8988T (cell line): ENCODE data around the gene HPD.
"Not testable (repeated sequence)": the region's sequence is repeated elsewhere in the genome, so short reads cannot be mapped to it uniquely, and the experiment has no call there.

Experiments
- DNase-seq: peaks from one replicate; pipeline ENCODE4 v3.0.0; 2011

HPD gene

DNA sequence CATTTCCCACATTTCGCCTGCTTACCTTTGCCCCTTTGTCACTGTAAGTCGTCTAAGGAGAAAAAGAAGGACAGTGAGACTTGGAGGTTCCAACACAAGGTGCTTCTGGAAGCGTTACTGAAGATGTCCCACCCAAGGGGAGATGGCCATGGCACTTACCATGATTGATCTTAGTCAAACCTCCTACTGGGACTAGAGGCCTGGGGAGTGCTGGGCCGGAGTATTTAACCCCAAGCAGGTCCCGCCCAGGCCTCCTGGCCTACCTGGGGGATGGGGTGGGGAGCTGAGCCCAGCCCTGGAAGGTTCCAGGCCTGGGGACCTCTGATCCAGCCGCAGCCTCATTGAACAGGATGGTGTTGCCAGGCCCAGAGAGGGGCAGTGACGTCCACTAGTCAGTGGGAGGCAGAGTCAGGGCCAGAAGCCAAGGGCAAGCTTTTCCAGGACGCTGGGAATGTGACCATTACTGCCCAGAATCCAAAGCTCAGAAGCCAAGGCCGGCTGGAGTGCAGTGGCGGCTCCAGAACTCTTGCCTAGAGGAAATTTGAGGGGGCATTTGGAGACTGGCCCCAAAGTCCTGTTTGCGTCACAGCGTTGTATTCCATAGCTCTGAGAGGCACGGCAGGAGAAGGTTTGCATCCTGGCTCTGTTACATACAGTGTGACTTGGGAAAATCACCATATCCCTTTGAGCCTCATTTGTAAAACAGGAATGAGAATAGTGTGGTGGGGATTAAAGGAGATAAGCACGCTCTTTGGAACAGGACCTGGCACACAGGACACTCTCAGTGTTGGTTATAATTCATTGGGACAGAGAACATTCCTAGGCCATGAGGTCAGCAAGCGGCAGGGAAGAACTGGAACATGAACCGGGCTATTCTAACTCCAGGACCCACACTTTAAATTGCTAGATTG lies at the start of gene HPD:
TSS of gene HPD (minus strand) at position 198 of the 911 bp plus-strand sequence. CDS start at position 162, 36 bp downstream.
- no peak for DNase-seq

DNA sequence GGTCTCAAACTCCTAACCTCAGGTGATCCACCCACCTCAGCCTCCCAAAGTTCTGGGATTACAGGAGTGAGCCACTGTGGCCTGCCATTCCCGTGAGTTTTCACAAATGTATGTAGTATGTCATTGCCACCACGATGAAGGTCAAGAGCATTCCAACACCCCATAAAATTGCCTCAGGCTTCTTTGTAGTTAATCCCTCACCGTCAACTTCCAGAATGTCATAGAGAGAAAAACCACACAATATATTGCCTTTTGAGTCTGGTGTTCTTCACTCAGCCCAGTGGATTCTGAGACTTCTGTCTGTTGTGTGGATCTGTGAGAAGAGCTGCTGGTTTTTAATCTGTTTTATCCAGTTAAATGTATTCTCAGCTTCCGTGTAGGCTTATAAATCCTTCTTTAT lies 47.1 kb upstream of the HPD start:
- DNase-seq: no peak

DNA sequence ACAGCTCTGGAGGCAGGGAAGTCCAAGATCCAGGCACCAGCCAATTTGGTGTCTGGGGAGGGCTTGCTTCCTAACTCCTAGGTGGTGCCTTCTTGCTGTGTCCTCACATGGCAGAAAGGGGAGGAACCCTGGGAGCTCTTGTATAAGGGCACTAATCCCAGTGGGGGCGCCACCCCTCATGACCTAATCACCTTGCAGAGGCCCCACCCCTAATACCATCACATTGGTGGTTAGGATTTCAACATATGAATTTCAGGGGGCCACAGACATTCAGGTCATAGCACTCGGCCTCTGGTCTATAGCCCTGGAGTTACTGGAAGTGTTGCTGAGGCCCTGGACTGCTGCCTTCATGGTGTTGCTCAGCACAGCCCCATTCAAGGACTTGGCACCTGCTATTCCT lies 44.5 kb upstream of the HPD start:
- no peak for DNase-seq

DNA sequence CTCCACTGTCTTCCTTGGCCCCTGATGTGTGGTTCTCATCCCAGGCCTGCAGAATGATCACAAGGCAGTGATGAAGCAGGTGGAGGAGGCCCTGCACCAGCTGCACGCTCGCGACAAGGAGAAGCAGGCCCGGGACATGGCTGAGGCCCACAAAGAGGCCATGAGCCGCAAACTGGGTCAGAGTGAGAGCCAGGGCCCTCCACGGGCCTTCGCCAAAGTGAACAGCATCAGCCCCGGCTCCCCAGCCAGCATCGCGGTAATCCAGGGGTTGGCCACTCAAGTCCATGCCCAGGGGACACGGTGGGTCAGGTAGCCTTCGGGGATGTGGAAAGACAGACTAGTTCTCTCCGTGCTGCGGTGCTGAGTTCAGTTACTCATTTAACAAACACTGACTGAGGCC lies 40.9 kb upstream of the HPD start:
- no peak for DNase-seq

DNA sequence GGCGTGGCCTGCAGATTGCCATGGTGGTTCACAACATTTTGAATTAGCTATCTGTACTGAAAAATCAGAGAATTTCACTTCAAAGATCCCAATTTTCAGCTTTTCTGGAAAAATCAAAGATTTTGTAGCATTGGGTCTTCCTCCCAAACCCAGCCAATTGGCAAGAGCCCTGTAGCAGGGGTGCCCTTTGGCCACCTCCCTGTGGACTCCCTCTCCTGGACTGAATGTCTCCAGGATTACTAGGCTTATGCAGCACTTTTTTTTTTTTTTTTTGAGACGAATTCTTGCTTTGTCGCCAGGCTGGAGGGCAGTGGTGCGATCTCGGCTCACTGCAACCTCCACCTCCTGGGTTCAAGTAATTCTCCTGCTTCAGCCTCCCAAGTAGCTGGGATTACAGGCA lies 39.6 kb upstream of the HPD start:
- no peak for DNase-seq

DNA sequence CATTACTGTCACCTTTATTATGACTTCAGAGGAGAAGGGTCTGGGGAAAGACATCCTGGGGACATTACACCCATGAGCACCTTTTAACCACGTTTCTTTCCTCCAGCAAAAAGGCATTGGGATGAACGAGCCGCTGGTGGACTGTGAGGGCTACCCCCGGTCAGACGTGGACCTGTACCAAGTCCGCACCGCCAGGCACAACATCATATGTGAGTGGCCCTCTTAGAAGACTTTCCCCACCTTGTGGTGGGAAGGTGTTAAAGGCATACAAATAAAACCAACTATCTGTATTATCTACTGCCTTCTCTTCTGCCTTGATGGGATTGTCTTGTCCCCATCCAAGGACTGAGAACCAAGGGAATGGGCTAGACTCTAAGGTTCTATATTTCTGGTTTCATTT lies 36.0 kb upstream of the HPD start:
- DNase-seq: peak; percentile 46

DNA sequence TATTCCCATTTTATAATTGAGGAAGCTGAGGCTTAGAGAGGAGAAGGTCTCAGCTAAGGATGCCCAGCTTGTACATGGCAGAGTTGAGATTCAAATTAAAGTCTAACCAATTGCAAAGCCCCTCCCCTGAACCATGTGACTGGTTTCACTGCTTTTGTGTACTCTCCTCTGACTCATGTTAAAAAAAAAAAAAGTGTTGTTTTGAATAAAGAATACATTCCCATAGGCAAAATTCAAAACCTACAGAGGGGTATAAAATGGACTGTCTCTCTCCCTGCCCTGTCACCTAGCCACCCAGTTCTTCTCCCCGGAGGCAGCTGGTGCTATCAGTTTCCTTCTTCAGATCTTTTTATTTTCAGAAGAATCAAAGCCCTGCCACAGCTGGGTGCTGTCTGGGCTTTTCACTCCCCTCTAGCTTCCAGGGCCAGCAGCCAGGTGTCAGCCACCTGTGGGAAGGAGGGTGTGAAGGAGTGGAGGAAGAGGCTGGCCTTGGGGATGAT lies 35.4 kb upstream of the HPD start:
- DNase-seq: no peak

DNA sequence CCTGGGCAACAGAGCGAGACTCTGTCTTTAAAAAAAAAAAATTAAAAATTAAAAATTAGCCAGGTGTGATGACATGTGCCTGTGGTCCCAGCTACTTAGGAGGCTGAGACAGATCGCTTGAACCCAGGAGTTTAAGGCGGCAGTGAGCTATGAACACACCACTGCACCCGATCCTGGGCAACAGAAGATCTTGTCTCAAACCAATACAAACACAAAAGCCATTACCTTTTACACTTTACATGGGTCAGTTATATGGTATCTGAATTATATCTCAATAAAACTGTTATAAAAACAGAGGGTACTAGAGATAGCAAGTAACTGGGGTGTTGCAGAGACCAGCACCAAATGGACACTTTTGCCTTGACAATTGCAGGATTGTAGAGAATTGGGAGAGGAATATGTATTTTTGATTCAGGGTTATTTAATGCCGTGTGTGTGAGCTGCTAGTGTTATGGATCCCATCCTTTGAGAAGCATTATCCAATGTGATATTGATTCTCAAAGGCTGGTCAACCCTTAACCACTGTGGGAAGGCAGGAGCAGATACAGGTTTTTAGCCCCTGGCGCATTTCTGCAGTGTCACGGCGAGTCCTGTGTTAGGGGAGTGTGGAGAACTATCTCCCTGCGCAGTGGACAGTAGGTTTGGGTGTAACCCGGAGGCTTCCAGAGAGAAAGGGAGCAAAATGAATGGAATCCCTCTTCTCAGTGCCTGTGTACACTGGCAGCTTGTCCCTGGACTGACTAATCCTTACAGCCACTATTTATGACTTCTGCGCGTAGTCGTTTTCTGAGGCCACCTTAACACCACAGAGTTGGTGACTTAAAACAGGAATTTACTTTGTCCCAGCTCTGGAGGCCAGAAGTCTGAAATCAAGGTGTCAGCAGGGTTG lies 34.3 kb upstream of the HPD start:
- DNase-seq: no peak

DNA sequence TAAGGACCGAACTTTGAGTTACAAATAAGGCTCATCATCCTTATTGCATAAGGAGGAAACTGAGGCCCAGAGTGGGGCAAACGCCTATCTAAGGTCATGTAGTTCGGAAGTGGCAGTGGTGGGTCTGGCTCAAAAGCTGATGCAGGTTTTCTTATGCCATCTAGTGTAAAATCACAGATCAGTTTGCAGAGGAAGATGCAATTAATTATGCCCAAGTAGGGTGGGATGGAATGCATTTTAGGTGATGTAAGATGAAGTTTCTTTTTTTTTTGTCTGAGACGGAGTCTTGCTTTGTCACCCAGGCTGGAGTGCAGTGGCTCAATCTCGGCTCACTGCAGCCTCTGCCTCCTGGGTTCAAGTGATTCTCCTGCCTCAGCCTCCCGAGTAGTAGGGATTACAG lies 31.0 kb upstream of the HPD start:
- DNase-seq: not testable (repeated sequence)

DNA sequence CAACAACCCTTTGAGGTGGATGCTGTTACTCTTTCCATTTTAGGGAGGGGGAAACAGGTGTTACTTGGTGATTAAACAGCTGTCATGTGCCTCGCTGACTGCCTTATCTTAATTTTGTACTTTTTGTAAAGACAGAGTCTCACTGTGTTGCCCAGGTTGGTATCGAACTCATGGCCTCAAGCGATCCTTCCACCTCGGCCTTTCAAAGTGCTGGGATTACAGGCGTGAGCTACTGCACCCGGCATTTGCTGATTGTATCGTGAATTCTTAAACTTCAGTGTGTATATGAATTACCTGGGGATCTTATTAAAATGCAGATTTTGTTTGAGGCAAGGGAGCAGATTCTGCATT lies 30.6 kb upstream of the HPD start:
- no peak for DNase-seq

DNA sequence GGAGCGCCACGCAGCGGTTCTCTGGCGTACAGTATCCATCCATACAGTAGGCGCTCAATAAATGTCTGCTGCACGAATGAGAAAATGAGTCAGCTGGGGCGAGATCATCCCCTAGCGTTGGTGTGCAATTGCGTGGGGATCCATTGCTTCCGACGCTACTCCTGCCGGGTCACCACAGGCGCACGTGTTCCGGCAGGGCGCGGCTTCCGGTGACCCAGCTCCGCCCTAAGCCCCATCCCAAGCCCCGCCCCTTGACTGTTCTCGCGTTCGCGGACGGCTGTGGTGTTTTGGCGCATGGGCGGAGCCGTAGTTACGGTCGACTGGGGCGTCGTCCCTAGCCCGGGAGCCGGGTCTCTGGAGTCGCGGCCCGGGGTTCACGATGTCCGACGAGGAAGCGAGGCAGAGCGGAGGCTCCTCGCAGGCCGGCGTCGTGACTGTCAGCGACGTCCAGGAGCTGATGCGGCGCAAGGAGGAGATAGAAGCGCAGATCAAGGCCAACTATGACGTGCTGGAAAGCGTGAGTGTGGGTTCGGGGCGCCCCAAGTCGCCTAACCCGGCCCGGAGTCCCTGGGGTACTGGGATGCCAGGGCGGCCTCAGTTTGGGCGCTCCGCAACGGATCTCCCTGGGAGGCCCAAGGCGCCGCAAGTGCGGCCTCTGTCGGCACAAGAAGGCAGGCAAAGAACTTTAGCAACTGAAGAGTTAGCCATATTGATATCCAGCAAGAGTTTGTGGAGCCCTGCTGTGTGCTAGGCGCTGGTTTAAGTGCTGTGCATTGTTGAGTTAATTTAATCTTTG lies 30.0 kb upstream of the HPD start, which contains the start of gene PSMD9:
TSS of gene PSMD9 (plus strand) at position 313 of the 796 bp plus-strand sequence. CDS start at position 380, 67 bp downstream.
- DNase-seq: peak; percentile 91

DNA sequence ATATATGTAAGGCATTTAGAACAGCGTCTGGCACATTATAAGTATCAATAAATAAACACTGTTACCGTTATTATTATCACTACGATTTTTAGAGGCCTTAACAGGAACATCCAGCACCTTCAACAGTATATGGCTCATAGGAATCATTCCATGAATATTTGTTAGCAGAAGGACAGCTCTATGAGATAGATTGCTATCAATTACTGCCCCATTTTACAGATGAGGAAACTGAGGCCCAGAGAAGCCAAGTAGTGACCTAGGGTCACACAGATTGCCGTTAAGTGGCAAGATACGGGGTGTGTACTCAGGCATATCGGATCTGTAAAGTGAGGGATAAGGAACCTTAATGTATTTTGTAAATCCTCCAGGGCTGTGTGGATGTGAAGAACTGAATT lies 29.4 kb upstream of the HPD start:
- DNase-seq: no peak

DNA sequence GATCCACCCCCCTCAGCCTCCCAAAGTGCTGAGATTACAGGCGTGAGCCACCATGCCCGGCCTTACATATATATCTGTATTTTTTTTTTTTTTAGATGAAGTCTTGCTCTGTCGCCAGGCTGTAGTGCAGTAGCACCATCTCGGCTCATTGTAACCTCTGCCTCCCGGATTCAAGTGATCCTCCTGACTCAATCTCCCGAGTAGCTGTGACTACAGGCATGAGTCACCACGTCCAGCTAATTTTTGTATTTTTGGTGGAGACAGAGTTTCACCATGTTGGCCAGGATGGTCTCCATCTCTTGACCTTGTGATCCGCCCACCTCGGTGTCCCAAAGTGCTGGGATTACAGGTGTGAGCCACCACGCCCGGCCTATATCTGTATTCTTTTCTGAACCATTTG lies 26.5 kb upstream of the HPD start:
- DNase-seq: not testable (repeated sequence)

DNA sequence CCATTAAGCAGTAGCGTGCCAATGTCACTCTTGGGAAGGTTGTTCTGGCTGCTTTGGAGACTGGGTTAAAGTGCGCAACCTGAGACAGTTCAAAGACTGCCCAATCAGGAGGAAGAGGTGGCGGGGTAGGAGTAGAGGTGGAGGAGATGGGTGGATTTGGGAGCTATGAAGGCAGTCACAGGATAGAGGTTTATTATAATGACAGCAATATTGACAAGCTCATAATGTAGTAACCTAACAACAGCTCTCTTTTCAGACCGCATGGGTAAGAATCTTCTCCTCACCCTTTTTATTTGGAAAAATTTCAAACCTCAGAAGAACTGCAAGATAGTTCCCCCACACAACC lies 24.6 kb upstream of the HPD start:
- no peak for DNase-seq

DNA sequence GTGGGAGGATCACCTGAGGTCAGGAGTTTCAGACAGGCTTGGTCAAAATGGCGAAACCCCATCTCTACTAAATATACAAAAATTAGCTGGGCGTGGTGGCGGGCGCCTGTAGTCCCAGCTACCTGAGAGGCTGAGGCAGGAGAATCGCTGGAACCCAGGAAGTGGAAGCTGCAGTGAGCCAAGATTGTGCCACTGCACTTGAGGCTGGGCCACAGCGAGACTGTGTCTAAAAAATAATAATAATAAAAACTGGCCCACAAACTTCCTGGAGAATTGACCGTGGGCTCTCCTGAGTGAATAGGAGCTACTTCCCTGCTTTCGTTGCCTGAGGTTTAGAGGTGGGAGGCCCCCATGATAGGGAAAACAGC lies 17.4 kb upstream of the HPD start:
- not testable (repeated sequence) for DNase-seq

DNA sequence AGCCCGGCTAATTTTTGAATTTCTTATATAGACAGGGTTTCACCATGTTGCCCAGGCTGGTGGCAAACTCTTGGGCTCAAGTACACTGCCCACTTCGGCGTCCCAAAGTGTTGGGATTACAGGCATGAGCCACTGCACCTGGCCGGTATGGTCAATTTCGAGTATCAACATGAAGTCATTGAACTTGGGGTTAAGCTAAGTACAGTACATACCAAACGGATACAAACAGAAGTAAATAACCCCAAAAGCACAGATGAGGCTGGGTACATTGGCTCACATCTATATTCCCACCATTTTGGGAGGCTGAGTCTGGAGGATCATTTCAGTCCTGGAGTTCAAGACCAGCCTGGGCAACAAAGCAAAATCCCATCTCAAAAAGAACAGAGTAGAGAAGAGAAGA lies 16.9 kb upstream of the HPD start:
- no peak for DNase-seq

DNA sequence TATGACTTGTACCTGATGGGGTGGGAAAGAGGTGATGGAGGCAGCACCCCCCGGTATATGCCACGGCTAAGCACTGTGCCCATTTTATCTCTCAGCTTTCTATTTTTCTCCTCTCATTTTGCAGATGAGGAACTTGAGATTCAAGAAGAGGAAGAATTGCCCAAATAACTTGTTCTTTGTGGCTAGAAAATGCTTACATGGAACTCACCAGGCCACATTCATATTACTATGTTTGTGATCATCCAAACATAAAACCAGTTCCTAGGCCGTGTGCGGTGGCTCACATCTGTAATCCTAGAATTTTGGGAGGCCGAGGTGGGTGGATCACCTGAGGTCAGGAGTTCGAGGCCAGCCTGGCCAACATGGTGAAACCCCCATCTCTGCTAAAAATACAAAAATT lies 15.4 kb upstream of the HPD start:
- no peak for DNase-seq

DNA sequence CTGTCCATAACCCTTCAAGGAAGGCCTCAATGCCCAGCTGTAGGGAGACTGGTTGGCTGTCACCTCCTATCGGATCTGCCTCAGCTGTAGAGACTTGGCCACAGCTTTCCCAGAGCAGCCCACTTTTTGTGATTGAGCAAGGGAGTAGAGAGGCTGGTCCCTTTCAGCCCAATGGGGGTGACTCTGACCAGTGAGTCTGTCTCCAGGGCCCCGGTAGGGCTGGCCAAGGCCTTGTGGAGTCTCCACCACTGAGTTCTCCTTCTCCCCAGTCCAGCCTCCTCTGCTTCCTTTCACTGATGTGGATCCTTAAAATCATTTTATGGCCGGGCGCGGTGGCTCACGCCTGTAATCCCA lies 14.5 kb upstream of the HPD start:
- no peak for DNase-seq

DNA sequence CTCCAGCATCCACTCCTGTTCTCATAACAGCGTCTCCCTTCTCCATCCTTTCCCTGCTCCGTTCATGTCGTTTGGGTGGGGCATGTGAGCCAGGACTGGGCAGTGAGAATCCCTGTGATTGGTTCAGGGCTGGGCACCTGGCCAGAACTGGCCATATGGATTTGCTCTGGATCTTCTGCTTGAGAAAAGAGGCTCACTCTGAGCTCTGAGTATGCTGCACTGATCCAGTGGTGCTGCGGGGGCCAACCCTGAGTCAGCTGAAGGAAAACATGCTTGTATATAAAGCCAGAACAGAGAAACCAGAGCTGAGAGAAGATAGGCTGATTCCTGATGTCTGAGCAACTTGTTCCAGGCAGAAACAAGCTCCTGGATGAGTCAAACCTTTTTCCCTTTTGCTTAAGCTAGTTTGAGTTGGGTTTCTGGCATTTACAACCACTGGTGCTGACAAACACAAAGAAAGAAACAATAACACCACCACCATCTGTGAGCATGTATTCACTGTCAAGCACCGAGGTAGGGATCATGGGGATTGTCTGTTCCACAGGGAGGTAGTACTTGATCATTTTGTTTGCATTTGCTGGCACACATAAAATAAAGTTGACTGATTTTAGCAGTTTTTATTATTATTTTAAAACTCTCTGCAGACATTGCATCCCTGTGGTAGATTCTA lies 14.0 kb upstream of the HPD start:
- no peak for DNase-seq

DNA sequence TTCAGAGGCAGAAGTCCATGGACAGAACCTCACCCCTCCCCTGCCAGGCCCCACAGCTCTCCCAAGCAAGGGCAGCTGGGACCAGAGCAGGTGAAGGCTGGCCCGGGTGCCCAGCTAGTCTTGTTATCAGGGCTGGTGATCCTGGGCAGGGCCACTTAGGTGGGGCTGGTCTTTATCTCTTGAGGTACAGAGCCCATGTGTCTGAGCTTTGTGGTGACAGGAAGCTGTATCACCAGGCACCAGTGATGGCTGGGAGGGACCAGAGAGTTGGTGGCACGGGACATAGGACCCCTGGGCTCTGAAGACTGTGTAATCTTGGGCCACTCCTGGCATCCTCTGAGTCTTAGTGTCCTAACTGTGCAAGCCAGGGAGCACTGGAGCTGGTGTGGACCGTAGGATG lies 12.8 kb upstream of the HPD start:
- DNase-seq: no peak

DNA sequence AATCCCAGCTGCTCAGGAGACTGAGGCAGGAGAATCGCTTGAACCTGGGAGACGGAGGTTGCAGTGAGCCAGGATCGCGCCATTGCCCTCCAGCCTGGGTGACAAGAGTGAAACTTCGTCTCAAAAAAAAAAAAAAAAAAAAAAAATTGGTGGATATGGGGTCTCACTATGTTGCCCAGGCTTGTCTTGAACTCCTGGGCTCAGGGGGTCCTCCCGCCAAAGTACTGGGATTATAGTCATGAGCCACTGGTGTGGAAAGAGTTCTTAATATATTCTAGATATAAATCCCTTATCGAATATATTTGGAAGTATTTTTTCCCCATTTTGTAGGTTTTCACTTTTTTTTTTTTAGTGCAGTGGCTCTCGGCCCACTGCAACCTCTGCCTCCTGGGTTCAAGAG lies 10.6 kb upstream of the HPD start:
- DNase-seq: not testable (repeated sequence)

DNA sequence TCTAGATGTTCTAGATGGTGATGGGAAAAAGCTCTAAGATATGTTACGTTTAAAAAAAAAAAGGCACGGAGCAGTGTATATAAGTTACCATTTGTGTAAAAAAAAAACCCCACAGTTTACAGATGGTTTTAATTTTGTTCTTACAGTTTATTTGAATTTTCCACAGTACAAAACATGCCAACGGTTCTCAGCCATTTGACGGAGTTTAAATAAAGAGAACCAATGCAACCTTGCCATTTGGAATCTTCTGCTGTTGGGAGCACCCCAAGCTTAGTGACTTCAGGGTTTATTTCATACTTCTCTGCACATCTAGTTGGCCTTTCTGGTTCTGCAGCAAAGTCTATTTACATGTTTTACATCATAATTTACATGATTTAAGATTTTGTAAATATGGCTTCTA lies 7.7 kb upstream of the HPD start:
- DNase-seq: no peak
